Cerebellar cortex (tissue), 1 donor: ENCODE data around the gene RGS11.
A peak's percentile ranks its signal among the peaks of the same experiment; 100 is the strongest.
"Not testable (repeated sequence)": the region's sequence is repeated elsewhere in the genome, so short reads cannot be mapped to it uniquely, and the experiment has no call there.

Source experiments
- DNase-seq: peaks from one replicate; pipeline ENCODE4 v3.0.0-alpha.2; 2015; ENCODE audit warnings: low spot score

RGS11 gene

GRCh38 chr16:263182-263774 lies 12.5 kb downstream of the RGS11 start:
- DNase-seq = no peak

GRCh38 chr16:262121-262745 lies 13.5 kb downstream of the RGS11 start:
- no peak for DNase-seq

GRCh38 chr16:261031-261691 lies 14.6 kb downstream of the RGS11 start:
- DNase-seq = peak; percentile 78

- no peak for DNase-seq
Observed at GRCh38 chr16:260326-260725, 15.4 kb downstream of the RGS11 start.

GRCh38 chr16:259814-260253 lies 15.9 kb downstream of the RGS11 start:
- peak; percentile 87 for DNase-seq

- no peak for DNase-seq
Observed at GRCh38 chr16:259226-259625, 16.5 kb downstream of the RGS11 start.

GRCh38 chr16:258091-258490 lies 17.7 kb downstream of the RGS11 start:
- not testable (repeated sequence) for DNase-seq

GRCh38 chr16:255183-255582 lies 20.6 kb downstream of the RGS11 start:
- no peak for DNase-seq

- no peak for DNase-seq
Observed at GRCh38 chr16:254461-254860, 21.3 kb downstream of the RGS11 start.

- no peak for DNase-seq
Observed at GRCh38 chr16:253833-254232, 21.9 kb downstream of the RGS11 start.

GRCh38 chr16:252366-253337 lies 23.1 kb downstream of the RGS11 start:
- DNase-seq = no peak

- DNase-seq = no peak
Observed at GRCh38 chr16:249431-249830, 26.3 kb downstream of the RGS11 start.

- DNase-seq = no peak
Observed at GRCh38 chr16:247027-247426, 28.7 kb downstream of the RGS11 start.

- DNase-seq = no peak
Observed at GRCh38 chr16:245105-245504, 30.6 kb downstream of the RGS11 start.

GRCh38 chr16:243348-243747 lies 32.4 kb downstream of the RGS11 start:
- no peak for DNase-seq

GRCh38 chr16:242281-242680 lies 33.5 kb downstream of the RGS11 start:
- no peak for DNase-seq

- DNase-seq = no peak
Observed at GRCh38 chr16:240559-240958, 35.2 kb downstream of the RGS11 start.

- DNase-seq = no peak
Observed at GRCh38 chr16:239948-240277, 35.8 kb downstream of the RGS11 start.

GRCh38 chr16:234468-235305 lies 41.1 kb downstream of the RGS11 start, which contains the start of gene FAM234A:
TSS of gene FAM234A (plus strand) at chr16:234821. CDS start at chr16:254414, 19,593 bp downstream.
- peak; percentile 94 for DNase-seq

GRCh38 chr16:230949-231348 lies 44.8 kb downstream of the RGS11 start:
- DNase-seq = no peak

- DNase-seq = not testable (repeated sequence)
Observed at GRCh38 chr16:230351-230750, 45.4 kb downstream of the RGS11 start.
